Measurements from ENCODE around the gene ASB6.

The ASB6 gene

DNA sequence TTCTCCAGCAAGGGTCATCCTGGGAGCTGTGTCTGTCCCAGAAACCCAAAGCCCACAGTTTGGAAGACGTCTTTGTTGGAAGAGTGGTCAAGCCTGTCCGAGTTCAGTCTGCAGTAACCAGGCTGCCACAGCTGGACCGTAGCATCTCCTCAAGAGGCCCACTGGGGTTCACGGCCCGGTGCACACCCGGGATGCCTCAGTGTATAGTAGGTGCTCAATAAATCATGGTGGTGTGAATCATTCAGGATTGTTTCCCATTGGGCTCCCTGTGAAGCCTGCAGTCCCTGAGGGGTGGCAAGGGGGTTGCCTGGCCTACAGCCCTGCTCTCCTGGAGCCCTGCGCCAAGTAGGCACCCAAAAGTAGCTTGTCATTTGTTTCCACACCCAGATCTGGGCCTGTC, 13.2 kb upstream of the ASB6 start:
- TF ChIP-seq, protein P1, sequence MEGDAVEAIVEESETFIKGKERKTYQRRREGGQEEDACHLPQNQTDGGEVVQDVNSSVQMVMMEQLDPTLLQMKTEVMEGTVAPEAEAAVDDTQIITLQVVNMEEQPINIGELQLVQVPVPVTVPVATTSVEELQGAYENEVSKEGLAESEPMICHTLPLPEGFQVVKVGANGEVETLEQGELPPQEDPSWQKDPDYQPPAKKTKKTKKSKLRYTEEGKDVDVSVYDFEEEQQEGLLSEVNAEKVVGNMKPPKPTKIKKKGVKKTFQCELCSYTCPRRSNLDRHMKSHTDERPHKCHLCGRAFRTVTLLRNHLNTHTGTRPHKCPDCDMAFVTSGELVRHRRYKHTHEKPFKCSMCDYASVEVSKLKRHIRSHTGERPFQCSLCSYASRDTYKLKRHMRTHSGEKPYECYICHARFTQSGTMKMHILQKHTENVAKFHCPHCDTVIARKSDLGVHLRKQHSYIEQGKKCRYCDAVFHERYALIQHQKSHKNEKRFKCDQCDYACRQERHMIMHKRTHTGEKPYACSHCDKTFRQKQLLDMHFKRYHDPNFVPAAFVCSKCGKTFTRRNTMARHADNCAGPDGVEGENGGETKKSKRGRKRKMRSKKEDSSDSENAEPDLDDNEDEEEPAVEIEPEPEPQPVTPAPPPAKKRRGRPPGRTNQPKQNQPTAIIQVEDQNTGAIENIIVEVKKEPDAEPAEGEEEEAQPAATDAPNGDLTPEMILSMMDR (IDR thresholded peaks at IDR 0.05; ENCODE audit: low read depth, low read length, missing control alignments) = no peak
- no peak overlapping the region for H3K4me3 ChIP-seq (ENCODE audit: low read depth, low read length)
- no peak for DNase-seq (ENCODE audit: low read depth)
- in situ Hi-C loops (cut with HindIII; ENCODE audit: low sequenced_read_pairs) = no loop called here

DNA sequence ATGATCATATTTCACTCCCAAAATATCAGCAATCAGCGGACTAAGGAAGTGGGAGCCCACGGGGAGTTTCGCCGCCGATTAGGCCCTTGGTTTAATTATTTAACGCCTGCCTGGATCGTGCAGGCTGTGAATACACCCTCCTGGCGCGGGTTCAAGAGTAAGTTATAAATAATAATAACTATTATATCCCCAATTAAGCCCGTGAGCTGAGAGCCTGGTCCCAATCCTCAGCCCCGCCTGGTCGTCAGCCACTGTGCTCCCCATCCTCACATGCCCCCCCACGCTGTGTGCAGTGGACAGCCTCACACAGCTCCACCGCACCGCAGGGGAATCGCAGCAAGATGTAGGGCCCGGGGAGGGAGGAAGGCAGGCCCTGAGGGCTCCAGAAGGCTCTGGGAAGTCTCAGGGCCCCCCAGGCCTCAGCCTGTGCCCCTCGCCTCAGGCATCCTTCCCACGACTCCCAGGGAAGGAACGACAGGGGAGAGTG, 12.6 kb upstream of the ASB6 start:
- in situ Hi-C loops (cut with HindIII; ENCODE audit: low sequenced_read_pairs) = no loop called here
- no peak overlapping the region for H3K4me3 ChIP-seq (ENCODE audit: low read depth, low read length)
- TF ChIP-seq, protein P1 (IDR thresholded peaks at IDR 0.05; ENCODE audit: low read depth, low read length, missing control alignments) = no peak
- DNase-seq (ENCODE audit: low read depth) = no peak

DNA sequence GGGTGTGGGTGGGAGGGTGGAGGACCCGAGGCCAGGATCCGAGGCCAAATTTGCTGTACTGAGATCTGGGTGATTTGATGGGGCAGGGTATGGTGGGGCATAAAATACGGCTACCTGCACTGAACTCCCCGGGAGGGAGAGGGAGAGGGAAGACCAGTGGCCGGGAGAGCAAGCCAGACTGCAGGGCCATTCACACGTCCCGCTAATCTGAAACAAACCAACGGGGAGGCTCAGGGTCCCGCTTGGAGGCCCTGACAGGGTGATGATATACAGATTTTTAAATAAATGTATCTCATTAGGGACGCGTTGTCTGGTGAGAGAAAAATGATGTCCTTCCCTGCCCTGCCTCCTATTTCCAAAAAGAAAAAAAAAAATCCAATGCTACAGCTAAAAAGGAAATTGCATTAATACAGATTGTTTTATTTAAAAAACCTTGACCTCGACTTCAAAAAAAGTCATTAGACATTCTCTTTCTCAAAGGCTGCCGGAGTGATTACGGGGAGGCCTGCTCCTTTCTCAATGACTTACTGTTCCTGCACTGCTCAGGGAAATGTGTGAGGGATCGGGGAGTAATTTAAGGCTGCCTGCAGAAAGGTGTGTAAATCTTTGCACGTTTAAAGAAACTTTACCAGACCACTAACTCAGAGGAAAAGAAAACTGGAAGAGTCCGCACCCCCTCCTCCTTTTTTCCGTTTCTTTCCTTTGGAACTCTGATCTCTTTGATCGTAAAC, 12.0 kb upstream of the ASB6 start:
- H3K4me3 ChIP-seq (ENCODE audit: low read depth, low read length) = no peak overlapping the region
- DNase-seq (ENCODE audit: low read depth) = no peak
- in situ Hi-C loops (cut with HindIII; ENCODE audit: low sequenced_read_pairs) = no loop called here
- TF ChIP-seq, protein P1 (IDR thresholded peaks at IDR 0.05; ENCODE audit: low read depth, low read length, missing control alignments) = no peak

DNA sequence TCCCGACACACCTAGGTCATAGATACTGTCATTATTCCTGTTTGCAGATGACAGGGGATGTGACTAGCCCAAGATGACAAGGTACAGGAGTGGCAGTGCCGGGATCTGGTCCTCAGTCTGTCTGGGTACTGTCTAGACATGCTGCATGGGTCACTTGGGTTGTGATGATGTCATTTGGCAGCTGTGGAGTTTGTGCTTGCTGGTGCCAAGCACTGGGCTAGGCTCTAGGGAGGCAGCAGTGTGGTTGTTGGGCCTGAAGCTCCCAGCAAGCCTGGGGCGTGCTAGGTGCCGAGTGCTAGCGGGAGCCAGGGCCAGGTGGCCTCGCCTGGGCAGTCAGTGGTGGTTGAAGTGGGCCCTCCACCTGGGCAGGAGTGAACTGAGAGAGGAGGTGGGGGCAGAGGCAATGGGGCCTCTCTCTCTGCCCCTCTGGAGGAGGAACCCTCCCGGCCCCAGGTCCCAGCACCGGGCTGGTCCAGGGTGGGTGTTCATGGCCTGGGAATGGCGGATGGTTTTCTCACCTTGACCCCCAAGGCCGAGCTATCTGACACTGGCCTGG, 8.8 kb upstream of the ASB6 start:
- DNase-seq (ENCODE audit: low read depth) = no peak
- in situ Hi-C loops (cut with HindIII; ENCODE audit: low sequenced_read_pairs) = no loop called here
- no peak overlapping the region for H3K4me3 ChIP-seq (ENCODE audit: low read depth, low read length)
- TF ChIP-seq, protein P1 (IDR thresholded peaks at IDR 0.05; ENCODE audit: low read depth, low read length, missing control alignments) = no peak

DNA sequence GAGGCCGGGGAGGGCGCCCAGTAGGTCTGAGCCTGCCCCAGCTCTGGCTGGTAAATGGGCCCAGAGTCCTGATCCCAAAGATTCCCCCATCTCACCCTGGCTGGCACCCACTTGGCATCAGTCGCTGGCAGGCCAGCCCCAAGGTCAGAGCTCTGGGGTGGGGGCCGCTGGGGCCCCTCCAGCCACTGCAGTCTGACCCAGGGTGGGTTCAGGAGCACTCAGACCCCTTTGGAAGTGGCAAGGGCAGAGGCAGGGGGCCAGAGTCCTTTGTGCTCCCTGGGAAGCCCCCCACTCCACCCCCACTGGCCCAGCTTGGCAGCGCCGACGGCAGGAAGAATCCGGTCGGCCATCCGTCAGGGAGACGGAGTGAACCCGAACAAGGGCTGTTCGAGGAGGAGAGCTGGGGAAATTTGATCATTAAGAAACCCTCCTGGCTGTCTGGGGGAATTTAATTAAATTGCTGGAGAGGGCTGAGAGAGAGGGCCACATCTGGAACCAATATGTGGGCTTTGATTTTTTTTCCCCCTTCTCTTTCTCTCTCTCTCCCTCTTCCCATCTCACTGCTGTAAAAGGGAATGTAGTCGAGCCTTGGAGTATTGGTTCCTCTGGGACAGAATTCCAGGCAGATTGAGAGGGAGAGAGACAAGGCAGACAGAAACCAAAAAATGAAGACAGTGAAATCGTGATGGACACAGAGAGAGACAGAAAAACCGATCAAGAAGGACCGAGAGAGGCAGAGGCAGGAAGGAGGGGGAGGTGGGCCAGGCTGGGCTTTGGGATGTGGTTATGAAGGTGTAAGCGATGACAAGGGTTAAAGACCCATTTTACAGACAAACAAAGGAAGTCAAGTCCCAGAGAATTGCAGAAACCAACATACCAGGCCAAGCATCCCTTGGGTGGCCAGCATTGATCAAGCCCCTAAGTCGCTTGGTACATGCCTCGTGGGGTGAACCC, 8.1 kb upstream of the ASB6 start:
- TF ChIP-seq, protein P1 (IDR thresholded peaks at IDR 0.05; ENCODE audit: low read depth, low read length, missing control alignments) = no peak
- no peak overlapping the region for H3K4me3 ChIP-seq (ENCODE audit: low read depth, low read length)
- in situ Hi-C loops (cut with HindIII; ENCODE audit: low sequenced_read_pairs) = no loop called here
- DNase-seq (ENCODE audit: low read depth) = no peak

DNA sequence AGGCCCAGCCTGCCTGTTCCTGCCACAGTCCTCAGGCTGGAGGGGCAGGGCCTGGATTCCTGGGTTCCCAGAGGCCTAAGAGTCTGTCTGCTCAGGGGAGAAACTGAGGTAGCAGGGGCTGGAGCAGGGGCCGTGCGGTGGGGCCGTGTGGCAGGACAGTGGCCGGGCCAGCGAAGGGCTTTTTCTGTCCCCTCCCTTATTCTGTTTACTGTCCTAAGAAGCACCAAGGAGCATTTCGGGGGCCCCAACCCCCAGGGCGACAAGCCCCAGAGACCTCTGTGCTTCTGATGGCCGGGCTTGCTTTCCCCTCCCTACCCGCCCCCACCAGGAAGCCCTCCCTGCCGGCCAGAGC, 6.8 kb upstream of the ASB6 start:
- TF ChIP-seq, protein P1 (IDR thresholded peaks at IDR 0.05; ENCODE audit: low read depth, low read length, missing control alignments) = no peak
- in situ Hi-C loops (cut with HindIII; ENCODE audit: low sequenced_read_pairs) = no loop called here
- no peak overlapping the region for H3K4me3 ChIP-seq (ENCODE audit: low read depth, low read length)
- no peak for DNase-seq (ENCODE audit: low read depth)

All from astrocyte of the cerebellum (primary cell).